AG08396 (cell line): ENCODE data around the gene APLF.
"Not testable (repeated sequence)": the region's sequence is repeated elsewhere in the genome, so short reads cannot be mapped to it uniquely, and the experiment has no call there.

Experiments used
- DNase-seq: peaks from one replicate; pipeline ENCODE4 v3.0.0; 2012; ENCODE audit warnings: low spot score, mixed read lengths

APLF gene

DNA sequence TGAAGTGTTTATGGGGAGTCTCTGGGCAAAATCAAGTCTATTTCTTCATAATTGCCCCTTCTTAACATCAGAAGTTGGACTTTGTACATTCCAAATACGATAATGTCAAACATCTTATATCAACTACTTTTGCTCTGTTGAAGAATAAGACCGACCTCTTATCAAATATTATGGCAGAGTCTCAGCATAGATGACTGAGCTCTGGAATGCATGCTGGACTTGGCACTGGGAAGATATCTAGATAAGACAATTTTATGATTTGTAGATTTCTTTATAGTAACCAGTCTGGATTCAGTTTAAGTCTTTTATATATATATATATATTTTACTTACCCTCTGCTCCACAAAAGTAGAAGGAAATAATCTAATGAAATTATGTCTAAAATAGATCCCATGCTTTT lies 8.2 kb downstream of the APLF start:
- DNase-seq = no peak

DNA sequence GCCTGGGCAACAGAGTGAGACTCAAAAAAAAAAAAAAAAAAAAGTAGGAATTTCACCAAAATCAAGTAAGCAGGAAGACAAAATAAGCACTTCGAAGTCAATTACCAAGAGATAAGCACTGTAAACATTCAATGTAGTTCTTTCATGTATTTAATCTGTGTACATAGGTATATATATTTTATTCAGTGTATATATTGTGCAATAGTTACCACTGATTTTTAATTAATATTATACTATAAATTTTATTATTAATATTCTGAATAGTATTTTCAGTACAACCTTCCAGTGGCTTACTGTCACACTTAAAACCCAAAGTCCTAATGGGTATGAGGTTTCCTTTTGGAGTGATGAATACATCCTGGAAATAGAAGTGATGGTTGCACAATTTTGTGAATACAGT lies 9.1 kb downstream of the APLF start:
- DNase-seq = no peak

DNA sequence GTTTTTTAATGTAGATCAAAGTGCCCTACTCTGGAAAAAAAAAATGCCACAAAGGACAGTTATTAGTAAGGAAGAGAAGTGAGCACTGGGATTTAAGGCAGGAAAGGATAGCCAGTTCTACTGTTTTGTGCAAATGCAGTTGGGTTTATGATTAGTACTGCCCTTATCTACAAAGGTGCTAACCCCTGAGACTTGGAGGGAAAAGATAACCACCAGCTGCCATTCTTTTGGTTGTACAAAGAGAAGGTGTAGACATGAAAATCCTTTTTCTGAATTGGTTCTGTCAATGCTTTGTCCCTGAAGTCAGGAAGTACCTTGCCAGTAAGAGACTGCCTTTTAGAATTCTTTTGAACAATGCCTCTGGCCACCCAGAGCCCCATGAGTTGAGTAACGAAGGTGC lies 11.3 kb downstream of the APLF start:
- no peak for DNase-seq

DNA sequence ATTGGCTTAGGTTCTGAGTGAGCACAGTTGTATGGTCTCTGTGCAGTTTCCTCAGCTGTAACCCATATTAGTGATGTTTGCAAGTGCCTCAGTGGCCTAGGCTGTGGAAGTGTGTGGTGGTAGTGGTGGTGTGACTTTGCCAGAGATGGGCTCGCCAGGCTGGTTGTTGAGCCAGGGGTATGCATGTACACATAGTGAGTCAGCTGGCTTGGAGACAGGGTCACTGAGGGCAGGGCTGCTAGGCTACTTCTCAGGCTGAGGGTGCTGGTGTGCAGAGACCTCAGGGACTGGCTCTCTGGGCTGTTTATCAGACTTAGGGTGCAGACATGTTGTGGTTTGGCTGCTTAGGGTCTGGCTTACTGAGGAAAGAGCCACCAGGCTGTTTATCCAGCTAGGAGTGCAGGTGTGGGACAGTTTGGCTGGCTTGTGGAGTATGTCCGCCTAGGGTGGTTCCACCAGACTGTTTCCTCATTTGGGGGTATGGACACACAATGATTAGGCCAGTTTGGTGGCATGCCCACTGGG lies 15.0 kb downstream of the APLF start:
- no peak for DNase-seq

DNA sequence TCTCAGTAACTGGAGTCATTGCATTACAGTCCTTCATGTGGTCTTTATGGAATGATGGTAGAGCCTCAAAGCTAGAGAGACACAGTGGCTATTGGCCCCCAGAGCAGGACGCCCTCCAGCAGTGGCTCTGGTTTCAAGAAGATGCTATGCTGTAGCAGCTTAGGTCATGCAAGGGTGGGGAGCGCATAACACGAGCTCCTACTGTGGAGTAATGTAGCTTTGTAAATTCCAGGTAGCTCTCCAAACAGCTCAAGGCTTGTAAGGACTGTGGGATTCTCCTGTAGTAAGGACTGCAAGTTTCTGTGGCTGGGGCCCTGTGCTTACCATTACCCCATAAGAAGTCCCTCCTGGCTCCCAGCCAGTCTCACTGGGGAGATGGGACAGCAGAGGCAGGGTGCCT lies 15.6 kb downstream of the APLF start:
- DNase-seq = no peak

DNA sequence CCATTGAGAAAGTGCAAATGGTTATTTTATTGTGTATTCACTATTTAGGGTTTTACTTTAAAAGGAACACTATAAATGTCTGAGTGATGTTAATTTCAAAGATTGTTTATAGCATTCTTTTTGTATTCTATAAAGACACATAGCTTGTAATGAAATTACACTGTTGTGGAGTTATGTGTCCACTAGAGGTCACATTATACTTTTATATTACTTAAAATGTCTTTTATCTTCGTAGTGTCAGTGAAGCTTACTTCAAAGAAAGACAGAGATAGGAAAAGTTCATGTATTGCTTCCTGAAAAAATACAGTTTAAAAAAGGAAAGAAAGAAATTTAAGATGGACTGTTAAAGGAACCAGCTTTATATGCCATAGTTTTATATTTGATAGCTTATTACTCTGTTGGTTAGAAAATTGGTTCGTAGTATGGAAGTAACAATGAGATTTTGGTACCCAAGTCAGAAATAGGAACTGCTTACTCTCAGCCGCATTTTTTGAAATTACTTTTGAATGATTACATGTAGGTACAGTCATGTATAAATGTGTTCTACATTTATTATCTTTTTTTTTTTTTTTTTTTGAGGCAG lies 20.5 kb downstream of the APLF start:
- DNase-seq = no peak

DNA sequence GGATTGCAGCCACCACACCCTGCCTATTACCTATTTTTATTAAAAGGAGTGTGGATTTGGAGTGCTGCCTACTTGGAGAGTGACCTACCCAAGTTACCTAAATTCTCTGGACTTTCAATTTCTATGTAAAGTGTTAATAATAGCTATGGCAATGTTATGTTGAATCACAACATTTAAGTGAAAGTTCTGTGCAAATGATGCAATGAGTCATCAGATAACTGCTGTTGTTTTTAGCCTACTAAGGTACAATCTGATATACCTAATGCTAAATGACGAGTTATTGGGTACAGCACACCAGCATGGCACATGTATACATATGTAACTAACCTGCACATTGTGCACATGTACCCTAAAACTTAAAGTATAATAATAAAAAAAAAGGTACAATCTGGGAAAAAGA lies 21.2 kb downstream of the APLF start:
- not testable (repeated sequence) for DNase-seq

DNA sequence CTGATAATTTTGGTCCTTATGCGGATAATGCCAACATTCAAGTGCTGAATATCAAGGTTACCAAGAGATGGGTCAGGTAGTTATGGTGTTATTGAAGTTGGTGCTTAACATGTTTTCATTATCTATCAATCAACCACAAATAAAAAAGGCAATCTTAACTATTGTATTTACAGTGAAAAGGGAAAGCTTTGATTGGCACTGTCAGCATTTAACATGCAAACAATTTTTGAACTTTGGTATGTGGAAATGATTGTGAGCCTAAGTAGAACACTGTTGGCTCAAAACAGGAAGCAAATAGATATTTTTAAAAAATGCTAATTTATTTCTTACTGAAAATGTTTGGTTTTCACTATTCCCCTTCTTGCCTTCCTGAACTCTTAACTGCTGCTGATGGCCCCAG lies 21.9 kb downstream of the APLF start:
- DNase-seq = no peak

DNA sequence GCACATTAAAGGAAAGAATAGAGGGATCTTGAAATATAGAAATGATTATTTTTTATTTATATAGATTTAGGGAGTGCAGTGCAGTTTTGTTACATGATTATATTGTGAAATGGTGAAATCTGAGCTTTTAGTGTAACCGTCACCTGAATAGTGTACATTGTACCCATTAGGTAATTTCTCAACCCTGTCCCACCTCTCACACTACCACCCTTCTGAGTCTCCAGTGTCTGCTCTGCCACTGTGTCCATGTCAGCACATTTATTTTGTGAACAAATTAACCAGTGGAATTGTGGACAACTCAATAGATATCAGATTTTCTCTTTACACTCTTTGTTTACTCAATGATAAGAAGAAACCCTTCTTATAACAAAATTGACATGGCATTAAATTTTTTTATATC lies 24.2 kb downstream of the APLF start:
- DNase-seq = no peak

DNA sequence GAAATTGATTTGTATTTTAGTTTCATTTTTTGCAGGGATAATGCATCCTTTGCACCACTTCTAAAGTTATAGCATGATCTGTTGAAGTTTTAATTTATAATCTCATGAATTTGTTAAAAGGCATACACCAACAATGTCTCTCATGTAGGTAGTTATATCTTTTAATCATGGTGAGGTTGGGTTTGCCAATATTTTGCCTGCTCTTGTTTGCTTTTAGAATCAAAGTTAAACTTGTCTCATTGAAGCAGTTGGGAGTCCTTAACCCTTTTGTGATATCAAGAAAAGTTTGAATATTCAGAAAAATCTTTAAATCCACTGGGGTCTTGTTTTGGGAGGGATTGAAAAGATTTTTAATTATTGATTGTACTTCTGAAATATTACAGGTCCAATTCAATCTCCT lies 31.7 kb downstream of the APLF start:
- DNase-seq = no peak

DNA sequence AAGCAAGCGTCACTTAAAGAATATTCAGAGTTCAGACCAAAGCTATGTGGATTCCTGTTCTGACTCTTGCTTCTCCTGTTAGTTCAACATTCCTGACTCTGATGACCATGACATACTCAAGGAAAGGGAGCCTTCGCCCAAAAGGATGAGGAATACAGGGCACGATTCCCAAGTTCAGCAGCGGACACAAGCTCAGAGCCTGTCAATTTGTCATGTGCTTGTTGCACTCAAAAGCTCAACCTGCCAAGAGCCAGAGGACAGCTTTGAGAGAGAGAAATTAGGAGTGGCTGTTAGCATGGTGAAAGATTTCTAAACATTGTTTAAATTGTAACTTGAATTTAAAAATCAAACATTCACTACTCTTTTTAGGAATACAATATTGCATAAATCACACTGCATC lies 33.3 kb downstream of the APLF start:
- no peak for DNase-seq

DNA sequence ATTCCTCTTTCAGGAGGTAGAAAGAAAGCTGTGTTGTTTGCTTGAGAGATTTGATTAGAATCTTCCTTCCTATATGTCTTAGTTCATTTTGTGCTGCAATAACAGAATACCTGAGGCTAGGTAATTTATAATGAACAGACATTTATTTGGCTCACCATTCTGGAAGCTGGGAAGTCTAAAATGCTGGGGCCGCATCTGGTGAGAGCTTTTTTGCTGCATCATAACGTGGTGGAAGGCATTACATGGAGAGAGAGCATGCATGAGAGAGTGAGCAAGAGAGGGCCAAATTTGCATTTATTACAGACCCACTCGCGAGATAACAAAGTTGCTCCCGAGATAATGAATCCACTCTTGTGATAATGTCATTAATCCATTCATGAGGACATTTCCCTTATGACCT lies 34.4 kb downstream of the APLF start:
- DNase-seq = no peak

DNA sequence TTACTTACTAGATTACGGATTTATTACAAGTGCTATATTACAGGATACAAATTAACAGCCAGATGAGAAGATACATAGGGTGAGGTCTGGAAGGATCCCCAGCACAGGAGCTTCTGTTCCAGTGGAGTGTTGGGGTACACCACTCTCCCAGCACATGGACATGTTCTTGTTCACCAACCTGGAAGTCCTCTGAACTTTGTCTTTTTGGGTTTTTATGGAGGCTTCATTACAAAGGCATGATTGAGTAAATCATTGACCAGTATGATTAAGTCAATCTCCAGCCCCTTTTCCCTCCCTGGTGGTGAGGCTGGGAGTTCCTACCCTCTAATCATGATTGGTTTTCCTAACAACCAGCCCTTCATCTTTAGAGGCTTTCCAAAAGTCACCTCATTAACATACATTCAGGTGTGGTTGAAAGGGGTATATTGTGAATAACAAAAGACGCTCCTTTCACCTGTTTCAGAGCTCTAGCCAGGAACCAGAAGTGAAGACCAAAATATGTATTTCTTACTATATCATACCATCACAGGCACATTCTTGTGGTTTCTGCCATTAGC lies 38.3 kb downstream of the APLF start:
- DNase-seq = no peak

DNA sequence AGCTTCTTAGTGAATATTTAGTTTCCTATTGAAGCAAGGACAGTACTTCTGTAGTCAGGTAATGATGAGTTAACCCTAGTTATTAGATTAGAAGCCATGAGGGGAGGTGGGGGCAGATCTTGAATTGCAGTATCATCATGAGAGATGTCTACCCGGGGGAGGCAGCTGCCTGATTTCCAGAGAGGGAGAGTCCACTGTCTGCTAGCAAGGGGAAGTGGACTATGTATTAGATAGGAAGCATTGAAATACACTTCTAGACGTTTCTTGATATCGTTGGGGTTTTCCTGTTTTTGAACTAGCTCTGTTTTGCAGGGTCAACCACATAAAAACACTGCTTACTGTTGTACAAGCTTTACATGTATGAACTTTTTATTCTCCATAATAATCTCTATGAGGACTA lies 38.8 kb downstream of the APLF start:
- no peak for DNase-seq

DNA sequence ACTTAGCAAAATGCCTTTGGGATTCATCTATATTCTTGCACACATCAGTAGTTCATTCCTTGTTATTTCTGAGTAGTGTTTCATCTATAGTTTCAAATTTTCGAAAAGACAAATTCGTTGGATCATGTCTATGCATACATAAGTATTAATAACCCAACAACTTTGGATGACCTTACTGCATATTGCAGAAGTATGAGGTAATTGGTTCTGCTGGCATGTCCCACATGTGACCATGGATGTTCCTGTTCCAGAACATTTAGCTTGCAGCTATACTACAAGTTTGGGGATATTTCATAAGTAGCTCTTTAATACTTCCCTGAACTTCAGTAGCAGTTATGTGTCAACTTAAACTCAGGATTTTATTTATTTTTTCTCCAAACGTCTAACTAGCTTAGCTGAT lies 44.9 kb downstream of the APLF start:
- no peak for DNase-seq

DNA sequence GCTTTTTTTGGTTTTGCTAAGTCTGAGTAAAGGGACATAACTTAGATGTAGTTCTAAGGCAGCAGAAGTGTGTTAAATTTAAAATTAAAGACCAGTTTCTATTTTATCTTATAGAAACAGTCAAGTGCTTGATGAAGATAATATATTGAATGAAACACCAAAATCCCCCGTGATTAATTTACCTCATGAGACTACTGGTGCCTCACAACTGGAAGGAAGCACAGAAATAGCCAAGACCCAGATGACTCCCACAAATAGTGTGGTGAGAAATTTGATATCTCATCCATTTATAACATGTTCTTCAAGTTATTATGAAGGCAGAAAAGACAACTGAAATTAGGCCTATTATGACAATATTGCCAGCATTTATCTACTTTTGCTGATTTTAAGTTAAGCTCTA lies 45.6 kb downstream of the APLF start:
- DNase-seq = no peak

DNA sequence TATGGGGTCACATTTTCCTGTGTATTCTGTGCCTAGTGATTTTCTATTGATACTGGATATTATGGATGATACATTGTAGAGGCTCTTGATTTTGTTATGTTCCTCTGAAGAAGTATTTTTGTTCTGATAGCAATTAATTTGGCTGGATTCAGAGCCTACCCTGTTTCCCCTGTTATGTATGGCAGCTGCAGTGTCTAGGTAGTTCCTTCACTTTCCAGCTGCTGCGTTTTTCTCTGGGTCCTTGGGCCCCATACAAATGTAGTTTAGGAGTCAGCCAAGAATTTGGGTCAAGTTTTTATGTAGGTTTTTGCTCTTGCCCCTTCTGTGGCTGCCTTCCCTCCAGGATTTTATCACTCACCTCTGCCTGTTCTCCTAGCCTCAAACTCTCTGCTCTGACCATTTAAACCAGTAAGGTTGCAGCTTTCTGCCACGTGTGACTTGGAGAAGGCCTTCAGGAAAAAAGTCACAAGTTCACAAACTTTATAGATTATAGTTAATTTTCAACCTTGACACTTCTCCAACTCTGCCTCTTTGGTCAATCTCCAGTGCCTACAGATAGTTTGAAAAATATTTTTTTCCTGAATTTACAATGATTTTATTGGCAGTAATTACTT lies 47.0 kb downstream of the APLF start:
- DNase-seq = no peak

DNA sequence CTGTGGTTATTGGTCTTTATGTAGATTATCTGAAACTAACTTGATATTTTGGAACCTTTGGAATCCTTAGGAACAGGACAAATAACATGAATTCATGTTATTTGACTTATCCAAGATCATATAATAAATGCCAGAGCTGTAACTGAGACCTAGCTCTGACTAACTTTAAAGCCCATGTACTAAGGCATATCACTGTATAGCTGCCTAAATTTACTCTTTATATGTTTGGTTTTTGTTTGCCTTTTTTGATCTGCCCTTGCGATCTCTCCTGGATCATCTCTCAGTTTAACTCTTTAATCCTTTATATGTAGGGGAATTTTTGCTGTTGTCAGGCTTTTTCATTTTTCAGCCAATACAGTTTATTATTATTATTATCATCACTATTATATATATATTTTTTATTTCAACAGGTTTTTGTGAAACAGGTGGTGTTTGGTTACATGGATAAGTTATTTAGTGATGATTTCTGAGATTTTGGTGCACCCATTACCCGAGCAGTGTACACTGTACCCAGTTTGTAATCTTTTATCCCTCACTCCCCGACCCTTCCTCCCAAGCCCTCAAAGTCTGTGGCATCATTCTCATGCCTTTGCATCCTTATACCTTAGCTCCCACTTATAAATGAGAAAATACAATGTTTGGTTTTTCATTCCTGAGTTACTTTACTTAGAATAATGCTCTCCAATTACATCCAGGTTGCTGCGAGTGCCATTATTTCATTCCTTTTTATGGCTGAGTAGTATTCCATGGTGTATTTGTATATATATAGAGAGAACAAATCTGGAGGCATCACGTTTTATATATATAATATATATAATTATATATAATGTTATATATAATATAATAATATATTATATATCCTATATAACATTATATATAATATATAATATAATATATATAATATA lies 48.9 kb downstream of the APLF start:
- no peak for DNase-seq

DNA sequence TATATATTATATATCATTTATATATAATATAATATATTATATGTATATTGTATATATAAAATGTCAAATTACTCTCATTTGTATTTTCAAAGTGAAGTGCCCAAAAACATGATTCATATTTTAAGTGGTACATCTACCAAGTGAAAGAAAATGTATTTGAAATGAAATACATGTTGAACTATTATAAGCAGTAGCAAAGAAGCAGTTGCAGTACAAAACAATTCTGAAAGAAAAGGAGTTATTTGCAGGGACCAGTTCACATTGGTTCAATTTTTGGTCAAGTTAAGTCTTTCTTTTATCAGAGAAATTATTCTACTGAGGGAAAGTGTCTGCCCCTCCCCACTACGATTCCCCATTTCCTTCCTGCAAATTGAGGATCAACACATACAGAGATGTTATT lies 51.9 kb downstream of the APLF start:
- DNase-seq = no peak

DNA sequence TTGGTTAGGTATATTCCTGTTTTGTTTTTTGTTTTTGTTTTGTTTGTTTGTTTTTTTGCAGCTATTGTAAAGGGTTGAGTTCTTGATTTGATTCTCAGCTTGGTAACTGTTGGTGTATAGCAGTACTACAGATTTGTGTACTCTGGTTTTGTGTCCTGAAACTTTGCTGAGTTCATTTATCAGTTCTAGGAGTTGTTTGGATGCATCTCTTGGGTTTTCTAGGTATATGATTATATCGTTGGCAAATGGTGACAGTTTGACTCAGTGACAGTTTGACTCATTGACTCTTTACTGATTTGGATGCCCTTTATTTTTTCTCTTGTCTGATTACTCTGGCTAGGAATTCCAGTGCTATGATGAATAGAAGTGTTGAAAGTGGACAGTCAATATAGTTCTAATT lies 53.7 kb downstream of the APLF start:
- no peak for DNase-seq

DNA sequence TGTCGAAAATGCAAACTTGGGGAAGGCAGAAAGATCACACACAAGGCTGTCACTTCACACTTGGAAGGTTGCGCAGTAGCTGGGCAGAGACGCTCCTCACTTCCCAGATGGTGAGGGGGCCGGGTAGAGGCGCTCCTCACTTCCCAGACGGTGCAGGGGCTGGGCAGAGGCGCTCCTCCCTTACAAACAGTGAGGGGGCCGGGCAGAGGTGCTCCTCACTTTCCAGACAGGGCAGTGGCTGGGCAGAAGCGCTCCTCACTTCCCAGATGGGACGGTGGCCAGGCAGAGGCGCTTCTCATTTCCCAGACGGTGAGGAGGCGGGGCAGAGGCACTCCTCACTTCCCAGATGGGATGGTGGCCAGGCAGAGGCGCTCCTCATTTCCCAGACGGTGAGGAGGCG lies 59.6 kb downstream of the APLF start:
- not testable (repeated sequence) for DNase-seq

DNA sequence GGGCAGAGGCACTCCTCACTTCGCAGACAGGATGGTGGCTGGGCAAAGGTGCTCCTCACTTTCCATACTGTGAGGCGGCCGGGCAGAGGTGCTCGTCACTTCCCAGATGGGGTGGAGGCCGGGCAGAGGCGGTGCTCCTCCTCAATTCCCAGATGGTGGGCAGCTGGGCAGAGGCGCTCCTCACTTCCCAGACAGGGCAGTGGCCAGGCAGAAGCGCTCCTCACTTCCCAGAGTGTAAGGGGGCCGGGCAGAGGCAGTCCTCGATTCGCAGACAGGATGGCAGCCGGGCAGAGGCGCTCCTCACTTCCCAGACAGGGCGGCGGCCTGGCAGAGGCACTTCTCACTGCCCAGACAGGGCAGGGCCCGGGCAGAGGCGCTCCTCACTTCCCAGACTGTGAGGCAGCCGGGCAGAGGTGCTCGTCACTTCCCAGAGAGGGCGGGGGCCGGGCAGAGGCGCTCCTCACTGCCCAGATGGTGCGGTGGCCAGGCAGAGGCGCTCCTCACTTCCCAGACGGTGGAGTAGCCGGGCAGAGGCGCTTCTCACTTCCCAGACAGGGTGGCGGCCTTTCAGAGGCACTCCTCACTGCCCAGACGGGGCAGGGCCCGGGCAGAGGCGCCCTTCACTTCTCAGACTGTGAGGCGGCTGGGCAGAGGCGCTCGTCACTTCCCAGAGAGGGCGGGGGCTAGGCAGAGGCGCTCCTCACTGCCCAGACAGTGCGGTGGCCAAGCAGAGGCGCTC lies 60.1 kb downstream of the APLF start:
- DNase-seq = not testable (repeated sequence)
